Mesendoderm (in vitro differentiated cells): Measurements from ENCODE around the gene ARHGAP45.
"Not testable (repeated sequence)": the region's sequence is repeated elsewhere in the genome, so short reads cannot be mapped to it uniquely, and the experiment has no call there.

Experiments used
- DNase-seq: peaks from one replicate; pipeline ENCODE4 v3.0.0; 2013
- H2AK5ac ChIP-seq: 2 replicates; pipeline ENCODE4 v1.6.1; 2013; ENCODE audit warnings: low read length, inconsistent platforms
- H2BK120ac ChIP-seq: 2 replicates; pipeline ENCODE4 v1.6.1; 2013; ENCODE audit warnings: low read depth, mild to moderate bottlenecking, low read length, moderate library complexity, mixed read lengths
- H2BK15ac ChIP-seq: replicated peaks from 2 replicates; pipeline ENCODE4 v1.6.1; 2013; ENCODE audit warnings: low read depth, mild to moderate bottlenecking, moderate library complexity
- H2BK5ac ChIP-seq: 2 replicates; pipeline ENCODE4 v1.6.1; 2013; ENCODE audit warnings: low read length, inconsistent platforms
- H3K18ac ChIP-seq: 2 replicates; pipeline ENCODE4 v1.6.1; 2013; ENCODE audit warnings: mild to moderate bottlenecking, low read length, mixed read lengths
- H3K23ac ChIP-seq: one replicate; pipeline ENCODE4 v1.6.1; 2013; ENCODE audit warnings: low read length
- H3K27ac ChIP-seq: 2 replicates; pipeline ENCODE4 v1.5.1; 2013; ENCODE audit warnings: low read depth, mild to moderate bottlenecking, inconsistent platforms, low read length, moderate library complexity
- H3K27me3 ChIP-seq: 2 replicates; pipeline ENCODE4 v1.6.1; 2013; ENCODE audit warnings: low read length, control low read depth, mild to moderate bottlenecking, inconsistent platforms; ENCODE audit not compliant: insufficient read depth, poor library complexity
- H3K36me3 ChIP-seq: 2 replicates; pipeline ENCODE4 v1.6.1; 2013; ENCODE audit warnings: low read length, inconsistent platforms; ENCODE audit not compliant: control insufficient read depth, insufficient read depth
- H3K4ac ChIP-seq: one replicate; pipeline ENCODE4 v1.6.1; 2013; ENCODE audit warnings: low read depth, mild to moderate bottlenecking, low read length, moderate library complexity
- H3K4me1 ChIP-seq: 2 replicates; pipeline ENCODE4 v1.6.1; 2013; ENCODE audit warnings: low read depth, low read length, inconsistent platforms; ENCODE audit not compliant: control insufficient read depth
- H3K4me2 ChIP-seq: 2 replicates; pipeline ENCODE4 v1.6.1; 2013; ENCODE audit warnings: low read length
- H3K4me3 ChIP-seq: 2 replicates; pipeline ENCODE4 v1.5.1; 2013; ENCODE audit warnings: mild to moderate bottlenecking, low read length
- H3K56ac ChIP-seq: one replicate; pipeline ENCODE4 v1.6.1; 2013; ENCODE audit warnings: low read length
- H3K79me1 ChIP-seq: 2 replicates; pipeline ENCODE4 v1.6.1; 2013; ENCODE audit warnings: low read length, inconsistent platforms
- H3K79me2 ChIP-seq: 2 replicates; pipeline ENCODE4 v1.6.1; 2013; ENCODE audit warnings: mild to moderate bottlenecking, low read length; ENCODE audit not compliant: control insufficient read depth, insufficient read depth
- H3K9ac ChIP-seq: 2 replicates; pipeline ENCODE4 v1.6.1; 2013; ENCODE audit warnings: low read length, inconsistent platforms
- H4K5ac ChIP-seq: one replicate; pipeline ENCODE4 v1.6.1; 2013; ENCODE audit warnings: low read length
- H4K8ac ChIP-seq: one replicate; pipeline ENCODE4 v1.6.1; 2013; ENCODE audit warnings: low read depth, mild to moderate bottlenecking, control low read depth, low read length, moderate library complexity
- WGBS: extraction: QIAGEN DNeasy Blood & Tissue Kit; methylation state at CpG from one replicate; pipeline ENCODE4 v1.1.7; 2013; ENCODE audit warnings: low lambda C conversion rate, missing lambda C conversion rate; ENCODE audit not compliant: insufficient coverage; ENCODE audit errors: extremely low coverage; 5-methylcytosine and 5-hydroxymethylcytosine counted together

ARHGAP45 gene

DNA sequence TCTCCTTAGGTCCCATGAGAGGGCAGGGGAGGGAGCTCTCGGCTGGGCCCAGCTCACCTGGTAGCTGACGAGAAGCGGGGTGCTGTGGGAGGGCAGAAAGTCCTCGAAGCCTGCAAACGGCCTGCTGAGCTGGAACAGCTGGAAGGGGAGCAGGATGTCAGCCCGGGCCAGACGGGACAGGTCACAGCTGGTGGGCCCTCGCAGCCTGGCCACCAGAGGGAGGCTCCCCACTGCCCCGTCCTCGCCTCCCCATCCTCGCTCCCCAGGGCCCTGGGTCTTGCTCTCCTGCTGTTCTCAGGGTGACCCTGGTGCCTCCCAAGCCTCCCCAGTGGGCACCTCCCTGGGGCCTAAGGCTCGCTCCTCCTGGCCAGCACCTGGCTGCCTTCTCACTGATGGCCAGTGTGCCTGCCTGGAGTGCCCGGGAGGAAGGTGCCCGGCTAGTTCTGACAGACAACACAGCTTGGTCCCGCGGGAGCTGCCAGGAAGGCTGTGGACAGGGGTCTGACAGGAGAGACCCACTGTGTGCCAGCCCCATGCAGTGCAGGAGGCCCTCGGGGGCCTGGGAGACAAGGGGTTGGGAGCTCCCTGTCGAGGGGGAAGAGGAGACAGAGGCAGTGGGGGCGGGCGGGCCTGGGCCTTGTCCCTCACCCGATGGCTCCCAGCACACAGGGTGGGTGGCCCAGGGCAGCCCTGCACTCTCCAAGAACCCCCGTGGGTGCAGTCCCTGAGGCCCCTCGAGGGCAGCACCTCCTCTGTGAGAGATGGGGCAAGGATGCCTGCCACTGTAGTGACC lies 57.1 kb downstream of the ARHGAP45 start:
- H3K79me2 ChIP-seq: no peaks in the 10 kb centered on the region
- no peak overlapping the region for H3K23ac ChIP-seq
- H3K9ac ChIP-seq: no peak overlapping the region
- no peak overlapping the region for H2BK120ac ChIP-seq
- no peak for DNase-seq
- no peak overlapping the region for H3K4ac ChIP-seq
- H4K5ac ChIP-seq: no peak overlapping the region
- H2AK5ac ChIP-seq: no peak overlapping the region
- no peak overlapping the region for H4K8ac ChIP-seq
- peaks cover 5% of the 10 kb centered on the region for H3K36me3 ChIP-seq
- H3K18ac ChIP-seq: no peak overlapping the region
- no peak overlapping the region for H2BK15ac ChIP-seq
- H2BK5ac ChIP-seq: no peak overlapping the region
- WGBS: no CpG with 5 or more reads among the region's 23 CpGs
- no peak overlapping the region for H3K27ac ChIP-seq
- no peaks in the 10 kb centered on the region for H3K79me1 ChIP-seq
- H3K4me3 ChIP-seq: no peak overlapping the region
- no peak overlapping the region for H3K56ac ChIP-seq
- H3K4me1 ChIP-seq: no peaks in the 10 kb centered on the region
- no peaks in the 10 kb centered on the region for H3K27me3 ChIP-seq
- H3K4me2 ChIP-seq: no peak overlapping the region

DNA sequence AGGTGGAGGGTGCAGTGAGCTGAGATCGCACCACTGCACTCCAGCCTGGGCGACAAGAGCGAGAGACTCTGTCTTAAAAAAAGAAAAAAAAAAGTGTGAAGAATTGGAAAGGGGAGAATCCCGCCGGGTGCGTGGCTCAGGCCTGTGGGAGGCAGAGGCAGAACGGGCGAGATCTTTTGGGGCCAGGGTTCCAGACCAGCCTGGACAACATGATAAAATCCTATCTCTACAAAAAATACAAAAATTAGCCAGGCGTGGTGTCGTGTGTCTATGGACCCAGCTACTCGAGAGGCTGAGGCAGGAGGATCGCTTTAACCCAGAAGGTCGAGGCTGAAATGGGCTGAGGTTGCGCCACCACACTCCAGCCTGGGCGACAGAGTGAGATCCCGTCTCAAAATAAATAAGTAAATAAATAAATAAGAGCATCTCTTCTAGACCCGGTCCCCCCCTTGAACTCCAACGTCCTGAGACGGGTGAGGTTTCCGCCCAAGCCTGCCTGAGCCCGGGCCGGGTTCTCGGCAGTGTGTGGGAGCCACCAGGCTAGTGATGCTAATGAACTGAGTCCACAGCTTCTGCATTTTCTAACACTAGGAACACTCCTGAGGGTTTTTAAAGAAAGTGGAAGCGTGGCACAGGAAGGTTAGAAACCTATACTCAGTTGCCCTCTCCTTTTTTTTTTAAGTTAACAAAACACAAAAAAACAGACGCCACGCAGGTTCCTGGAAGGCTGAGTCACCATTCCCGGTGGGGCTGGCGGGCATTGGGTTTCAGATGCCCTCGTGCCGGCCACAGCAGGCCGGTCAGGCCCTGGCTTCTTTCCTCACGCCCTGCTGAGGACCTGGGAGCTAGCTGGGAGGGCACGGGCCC lies 58.9 kb downstream of the ARHGAP45 start:
- H2BK5ac ChIP-seq: no peak overlapping the region
- H3K23ac ChIP-seq: no peak overlapping the region
- no peak overlapping the region for H4K8ac ChIP-seq
- no peak overlapping the region for H2AK5ac ChIP-seq
- peaks cover 4% of the 10 kb centered on the region for H3K36me3 ChIP-seq
- no peak overlapping the region for H3K56ac ChIP-seq
- H3K4me3 ChIP-seq: no peak overlapping the region
- no peaks in the 10 kb centered on the region for H3K4me1 ChIP-seq
- no peak for DNase-seq
- H3K27ac ChIP-seq: no peak overlapping the region
- H3K18ac ChIP-seq: no peak overlapping the region
- H3K4ac ChIP-seq: no peak overlapping the region
- no peak overlapping the region for H3K4me2 ChIP-seq
- H3K79me2 ChIP-seq: no peaks in the 10 kb centered on the region
- H3K79me1 ChIP-seq: no peaks in the 10 kb centered on the region
- no CpG with 5 or more reads among the region's 33 CpGs for WGBS
- no peak overlapping the region for H2BK120ac ChIP-seq
- H3K27me3 ChIP-seq: no peaks in the 10 kb centered on the region
- H4K5ac ChIP-seq: no peak overlapping the region
- no peak overlapping the region for H2BK15ac ChIP-seq
- no peak overlapping the region for H3K9ac ChIP-seq

DNA sequence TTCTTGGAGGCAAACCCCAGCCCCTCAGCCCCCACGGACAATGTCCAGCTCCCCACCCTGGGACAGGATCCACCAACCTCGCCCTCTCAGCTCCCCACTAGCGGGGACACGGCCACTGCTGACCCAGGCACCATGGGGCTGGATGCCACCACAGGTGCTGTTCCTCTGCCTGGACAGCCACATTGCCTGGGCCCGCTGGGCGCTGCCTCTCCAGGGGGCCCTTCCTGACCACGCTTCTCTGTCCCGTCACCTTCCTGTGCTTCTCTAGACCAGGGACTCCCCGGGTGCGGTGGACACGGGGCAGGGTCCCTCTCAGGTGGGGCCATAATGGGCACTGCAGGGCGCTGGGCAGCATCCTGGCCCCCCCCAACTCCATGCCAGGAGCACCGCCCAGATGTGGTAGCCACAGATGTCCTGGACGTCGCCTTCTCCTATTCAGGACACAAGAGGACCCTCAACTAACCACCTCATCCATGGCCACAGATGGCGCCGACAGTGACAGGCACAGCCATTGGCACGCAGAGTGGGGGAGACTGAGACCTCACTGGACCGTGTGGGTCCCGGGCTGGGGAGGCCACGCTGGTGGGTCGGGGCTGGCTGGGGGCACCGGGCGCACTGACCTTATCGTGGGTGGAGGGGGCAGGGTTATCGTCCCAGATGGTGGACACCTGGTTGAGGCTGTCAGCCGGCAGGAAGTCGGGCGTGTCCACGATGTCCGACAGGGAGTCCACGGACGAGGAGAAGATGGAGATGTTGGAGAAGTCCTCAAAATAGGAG lies 60.2 kb downstream of the ARHGAP45 start:
- H3K36me3 ChIP-seq: no peaks in the 10 kb centered on the region
- H4K5ac ChIP-seq: no peak overlapping the region
- H3K27ac ChIP-seq: no peak overlapping the region
- no peaks in the 10 kb centered on the region for H3K79me2 ChIP-seq
- H3K27me3 ChIP-seq: no peaks in the 10 kb centered on the region
- H2BK120ac ChIP-seq: no peak overlapping the region
- no peak overlapping the region for H3K18ac ChIP-seq
- H3K79me1 ChIP-seq: no peaks in the 10 kb centered on the region
- no peak overlapping the region for H2BK15ac ChIP-seq
- H3K4me1 ChIP-seq: no peaks in the 10 kb centered on the region
- no peak overlapping the region for H3K56ac ChIP-seq
- H2AK5ac ChIP-seq: no peak overlapping the region
- no peak overlapping the region for H3K4me3 ChIP-seq
- H4K8ac ChIP-seq: no peak overlapping the region
- no peak overlapping the region for H2BK5ac ChIP-seq
- no peak overlapping the region for H3K4me2 ChIP-seq
- H3K4ac ChIP-seq: no peak overlapping the region
- no peak for DNase-seq
- H3K9ac ChIP-seq: no peak overlapping the region
- WGBS: no CpG with 5 or more reads among the region's 33 CpGs
- no peak overlapping the region for H3K23ac ChIP-seq

DNA sequence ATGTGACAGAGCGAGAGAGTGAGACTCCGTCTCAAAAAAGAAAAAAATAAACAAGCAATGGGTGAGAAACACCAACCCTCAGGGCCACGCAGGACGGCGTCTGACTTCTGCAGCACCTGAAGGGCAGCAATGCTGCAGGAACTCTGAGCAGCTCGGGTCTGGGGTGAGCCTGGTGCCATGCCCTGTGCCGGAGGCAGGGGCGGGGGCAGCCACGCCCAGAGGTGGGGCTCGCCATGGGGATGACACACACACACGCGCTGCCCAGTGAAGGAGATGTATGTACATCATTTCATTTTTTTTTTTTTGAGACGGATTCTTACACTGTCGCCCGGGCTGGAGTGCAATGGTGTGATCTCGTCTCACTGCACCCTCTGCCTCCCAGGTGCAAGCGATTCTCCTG lies 61.1 kb downstream of the ARHGAP45 start:
- Histone ChIP-seq H3K4me1 (peaks cover 2% of the 10 kb centered on the region), H3K23ac (no peak overlapping the region), H2BK120ac (no peak overlapping the region), H3K27ac (no peak overlapping the region), H3K79me2 (no peaks in the 10 kb centered on the region), H3K79me1 (peaks cover 2% of the 10 kb centered on the region), H3K4me3 (no peak overlapping the region), H3K18ac (no peak overlapping the region), H4K5ac (no peak overlapping the region), H3K56ac (no peak overlapping the region), H3K9ac (no peak overlapping the region), H2BK15ac (no peak overlapping the region), H3K36me3 (no peaks in the 10 kb centered on the region), H3K4ac (no peak overlapping the region), H3K27me3 (no peaks in the 10 kb centered on the region), H2AK5ac (no peak overlapping the region), H4K8ac (no peak overlapping the region), H3K4me2 (no peak overlapping the region), H2BK5ac (no peak overlapping the region)
- no peak for DNase-seq
- no CpG with 5 or more reads among the region's 17 CpGs for WGBS

DNA sequence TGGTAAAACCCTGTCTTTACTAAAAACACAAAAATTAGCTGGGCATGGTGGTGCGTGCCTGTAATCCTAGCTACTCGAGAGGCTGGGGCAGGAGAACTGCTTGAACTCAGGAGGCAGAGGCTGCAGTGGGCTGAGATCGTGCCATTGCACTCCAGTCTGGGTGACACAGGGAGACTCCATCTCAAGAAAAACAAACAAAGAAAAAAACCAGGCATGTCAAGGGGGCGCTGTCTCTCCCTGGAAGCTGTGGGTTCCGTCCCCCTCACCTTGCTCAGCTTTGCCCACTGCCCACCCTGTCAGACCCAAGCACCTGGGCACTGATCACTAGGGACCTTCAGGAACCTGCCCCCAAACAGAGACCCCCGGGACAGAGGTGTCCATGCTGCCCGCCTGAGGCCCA lies 62.1 kb downstream of the ARHGAP45 start:
- not testable (repeated sequence) for H3K4me1 ChIP-seq, H4K8ac ChIP-seq, H3K56ac ChIP-seq, H3K79me2 ChIP-seq, H3K27me3 ChIP-seq, H3K9ac ChIP-seq, H2AK5ac ChIP-seq, H3K18ac ChIP-seq, H3K79me1 ChIP-seq, H2BK5ac ChIP-seq, H4K5ac ChIP-seq, DNase-seq, H3K4me3 ChIP-seq, H3K23ac ChIP-seq, H3K4me2 ChIP-seq, H3K4ac ChIP-seq, H3K27ac ChIP-seq, H2BK15ac ChIP-seq, H2BK120ac ChIP-seq, H3K36me3 ChIP-seq
- WGBS: no CpG with 5 or more reads among the region's 7 CpGs
